Measurements from ENCODE around the gene AHCY.

- TF ChIP-seq EZH2 (IDR thresholded peaks at IDR 0.05; ENCODE audit: low read length, missing control alignments), result no peak
- TF ChIP-seq CTCF (conservative IDR thresholded peaks at IDR 0.05 in 1 of 2, IDR thresholded peaks at IDR 0.05 in 1 of 2; ENCODE audit: low read depth in 1 of 2, low read length in 2 of 2), result no peak
Observed at GRCh38 chr20:34350095-34350494, 46.9 kb upstream of the AHCY start.
